NCI-H1105 treated with DMSO at 0.1 percent for 48 hours (cell line): ENCODE measurements around the gene FANCI.

Source experiments
- DNase-seq: peaks from one replicate; lab custom pipeline; 2025; lab: John Stamatoyannopoulos, UW

The FANCI gene

GRCh38 chr15:89361451-89362202 lies 117.8 kb downstream of the FANCI start:
- DNase-seq, result peak; percentile 8

GRCh38 chr15:89362203-89363101 lies 118.7 kb downstream of the FANCI start:
- DNase-seq, result peak; percentile 45

GRCh38 chr15:89363133-89363532 lies 119.4 kb downstream of the FANCI start:
- no peak for DNase-seq

GRCh38 chr15:89363770-89364169 lies 120.0 kb downstream of the FANCI start:
- DNase-seq, result no peak

GRCh38 chr15:89364341-89364740 lies 120.6 kb downstream of the FANCI start:
- DNase-seq, result peak; percentile 92

GRCh38 chr15:89364741-89365450 lies 121.1 kb downstream of the FANCI start:
- DNase-seq, result no peak

- no peak for DNase-seq
These were observed 121.8 kb downstream of the FANCI start for GRCh38 chr15:89365462-89366065.
